A673 (cell line): ENCODE measurements around the gene CHIT1. TPM values are rescaled to one million over a fixed set of nuclear protein-coding genes. Genes with fewer than 3 reads are reported as not detected.

ENCODE experiments used
- Bru-seq: library from RNA; stranded (reverse); fragments of 400-500 nt; gene quantifications from one replicate; lab custom pipeline; 2021; lab: Mats Ljungman, UMichigan
- BruChase-seq, 2 experiments: library from RNA; stranded (reverse); fragments of 400-500 nt; gene quantifications; one replicate each; lab custom pipeline; 2021; lab: Mats Ljungman, UMichigan
- BruUV-seq: library from RNA; stranded (reverse); fragments of 400-500 nt; replicated peaks from 2 replicates; lab custom pipeline; 2021; lab: Mats Ljungman, UMichigan
- CTCF ChIA-PET: fragments of 300-600 bp; sonication (Branson Sonifier 250); formaldehyde crosslinking; loops from one replicate; lab custom pipeline; 2022; ENCODE audit warnings: antibody characterized with exemption; lab: Charles Lee
- POLR2A ChIA-PET: fragments of 300-600 bp; sonication (Branson Sonifier 250); formaldehyde crosslinking; loops from one replicate; lab custom pipeline; 2022; ENCODE audit warnings: antibody characterized with exemption; ENCODE audit not compliant: low non-redundant PET; lab: Charles Lee
- DNase-seq: peaks from one replicate; pipeline ENCODE4 v3.0.0-alpha.2; 2015; ENCODE audit warnings: low spot score
- H3K27ac ChIP-seq: fragments of 200-600 bp; sonication (generic); 2 replicates; pipeline ENCODE4 v1.5.1; 2016; ENCODE audit warnings: mixed run types, low read depth, mild to moderate bottlenecking, mixed read lengths, antibody characterized with exemption, low read length; ENCODE audit not compliant: poor library complexity, severe bottlenecking
- H3K27me3 ChIP-seq: fragments of 200-600 bp; sonication (generic); replicated peaks from 2 replicates; pipeline ENCODE4 v1.6.1; 2017; ENCODE audit warnings: mixed run types, low read depth, mild to moderate bottlenecking, mixed read lengths, antibody characterized with exemption, low read length; ENCODE audit not compliant: insufficient read depth, poor library complexity
- H3K36me3 ChIP-seq: fragments of 200-600 bp; sonication (generic); 2 replicates; pipeline ENCODE4 v1.6.1; 2016; ENCODE audit warnings: mixed run types, mild to moderate bottlenecking, mixed read lengths, antibody characterized with exemption, low read length; ENCODE audit not compliant: insufficient read depth, poor library complexity, severe bottlenecking
- H3K4me1 ChIP-seq: fragments of 200-600 bp; sonication (generic); 2 replicates; pipeline ENCODE4 v1.6.1; 2017; ENCODE audit warnings: mixed run types, mild to moderate bottlenecking, mixed read lengths, antibody characterized with exemption, low read length; ENCODE audit not compliant: insufficient read depth, poor library complexity, severe bottlenecking
- H3K4me3 ChIP-seq: fragments of 200-600 bp; sonication (generic); 2 replicates; pipeline ENCODE4 v1.5.1; 2016; ENCODE audit warnings: low read depth, mixed run types, mild to moderate bottlenecking, mixed read lengths, low read length; ENCODE audit not compliant: poor library complexity, severe bottlenecking
- H3K9me3 ChIP-seq: fragments of 200-600 bp; sonication (generic); 2 replicates; pipeline ENCODE4 v1.6.1; 2016; ENCODE audit warnings: mixed run types, low read depth, mild to moderate bottlenecking, mixed read lengths, antibody characterized with exemption, low read length; ENCODE audit not compliant: poor library complexity, severe bottlenecking
- CTCF ChIP-seq: fragments of 300-800, 200-600 bp; sonication (generic); conservative IDR thresholded peaks from 2 replicates; pipeline ENCODE4 v1.5.1; 2017; ENCODE audit warnings: low read depth, mild to moderate bottlenecking, antibody characterized with exemption, low read length, moderate library complexity, mixed read lengths
- EZH2 ChIP-seq: fragments of 200-600 bp; sonication (generic); IDR thresholded peaks from 2 replicates; pipeline ENCODE4 v1.6.1; 2017; ENCODE audit warnings: borderline replicate concordance, low read depth, mild to moderate bottlenecking, mixed read lengths, antibody characterized with exemption, low read length; ENCODE audit not compliant: poor library complexity, severe bottlenecking
- intact Hi-C: fragments of 100-400 bp; cut with micrococcal nuclease; formaldehyde crosslinking; loops from one replicate; pipeline ENCODE4 v1.10.0; 2022; ENCODE audit not compliant: unreplicated experiment
- long read RNA-seq: library from polyadenylated mRNA; stranded (forward); transcript quantifications from one replicate; pipeline ENCODE4 v2.0.0, GENCODE V29; 2022
- total RNA-seq: library from RNA; stranded (reverse); gene quantifications from 2 replicates; pipeline ENCODE4 v1.2.3, GENCODE V29; 2021

Gene CHIT1
- not detected in 2 replicates for total RNA-seq
- not detected for Bru-seq, nascent RNA
- BruChase-seq, experiment 1, labeled RNA remaining after a 2-hour chase, result not detected
- not detected for BruChase-seq, experiment 2, labeled RNA remaining after a 6-hour chase
- long read RNA-seq, result 0 reads

- H3K9me3 ChIP-seq, result no peaks in the 10 kb centered on the region
- no TSS peak for BruUV-seq
- no peak for DNase-seq
- no peak within 1 kb of the TSS for H3K27ac ChIP-seq
- no peak for TF ChIP-seq CTCF
- no peak for TF ChIP-seq EZH2
- no peaks in the 10 kb centered on the region for H3K4me1 ChIP-seq
- intact Hi-C loops, result no loop called here
- peaks cover 31% of the 10 kb centered on the region for H3K27me3 ChIP-seq
- ChIA-PET POLR2A (no interaction called here), CTCF (no interaction called here)
- no peaks in the 10 kb centered on the region for H3K36me3 ChIP-seq
- H3K4me3 ChIP-seq, result no peak within 1 kb of the TSS
These were observed at the start of gene CHIT1 for GRCh38 chr1:203229471-203230135. TSS of gene CHIT1 (minus strand) at chr1:203229673. CDS start at chr1:203229636, 37 bp downstream.

GRCh38 chr1:203278885-203279406 lies 49.5 kb upstream of the CHIT1 start:
- ChIA-PET CTCF (no interaction called here), POLR2A (no interaction called here)
- BruUV-seq, result no TSS peak
- Histone ChIP-seq H3K27ac (no peak overlapping the region), H3K9me3 (no peaks in the 10 kb centered on the region), H3K27me3 (no peaks in the 10 kb centered on the region), H3K36me3 (no peaks in the 10 kb centered on the region), H3K4me3 (no peak overlapping the region), H3K4me1 (no peaks in the 10 kb centered on the region)
- no peak for DNase-seq
- intact Hi-C loops, result no loop called here
- TF ChIP-seq EZH2 (no peak), CTCF (no peak)

GRCh38 chr1:203278082-203278884 lies 48.8 kb upstream of the CHIT1 start:
- TF ChIP-seq CTCF (no peak), EZH2 (no peak)
- Histone ChIP-seq H3K9me3 (no peaks in the 10 kb centered on the region), H3K27ac (no peak overlapping the region), H3K27me3 (no peaks in the 10 kb centered on the region), H3K4me1 (peaks cover 5% of the 10 kb centered on the region), H3K4me3 (no peak overlapping the region), H3K36me3 (no peaks in the 10 kb centered on the region)
- no peak for DNase-seq
- CTCF ChIA-PET, result interaction anchor here (2.0 kb wide), 1 partner anchor 11 kb away, joined by 8 read pairs; no protein-coding TSS in a partner anchor
- BruUV-seq, result no TSS peak
- POLR2A ChIA-PET, result no interaction called here
- intact Hi-C loops, result no loop called here
